ENCODE measurements around the gene SORT1. TPM values are rescaled to one million over a fixed set of nuclear protein-coding genes. Genes with fewer than 3 reads are reported as not detected.
A peak's percentile ranks its signal among the peaks of the same experiment; 100 is the strongest.
"Not testable (repeated sequence)": the region's sequence is repeated elsewhere in the genome, so short reads cannot be mapped to it uniquely, and the experiment has no call there.

The SORT1 gene
- total RNA-seq, 6 experiments from 2014 or later = 3.2 to 30.3 (median 13.7) TPM

DNA sequence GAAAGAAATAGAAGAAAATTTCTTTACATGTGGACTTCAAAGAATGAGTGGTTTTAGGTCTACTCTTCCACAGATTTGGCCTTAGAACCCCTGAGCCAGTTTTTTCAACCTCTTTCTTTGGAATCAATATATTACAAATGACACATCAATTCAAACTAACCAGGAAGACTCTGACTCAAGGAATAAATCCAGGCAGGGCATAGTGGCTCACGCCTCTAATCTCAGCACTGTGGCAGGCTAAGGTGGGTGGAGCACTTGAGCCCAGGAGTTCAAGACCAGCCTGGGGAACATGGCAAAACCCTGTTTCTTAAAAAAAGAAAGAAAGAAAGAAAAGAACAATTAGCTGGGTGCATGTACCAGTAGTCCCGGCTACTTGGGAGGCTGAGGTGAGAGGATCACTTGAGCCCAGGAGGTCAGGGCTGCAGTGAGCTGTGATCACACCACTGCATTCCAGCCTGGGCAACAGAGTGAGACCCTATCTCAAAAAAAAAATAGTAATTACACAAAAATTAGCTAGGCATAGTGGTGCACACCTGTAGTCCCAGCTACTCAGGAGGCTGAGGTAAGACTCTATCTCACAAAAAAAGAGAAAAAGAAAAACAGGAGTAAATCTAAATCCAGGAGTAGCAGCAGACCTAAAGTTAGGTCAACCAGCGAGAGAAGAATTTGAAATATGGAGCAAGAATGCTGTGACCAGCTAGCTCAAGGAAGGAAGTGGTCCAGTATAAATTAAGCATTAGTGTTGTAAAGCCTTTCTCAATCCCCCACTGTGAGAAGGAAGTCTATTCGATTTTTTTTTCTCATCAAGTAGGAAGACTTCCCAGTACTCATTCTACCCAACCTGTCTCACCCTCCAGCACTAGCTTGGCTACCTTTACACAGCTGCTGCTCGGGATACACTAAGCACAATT is 1.9 kb downstream of the SORT1 start:
- no peak for ATAC-seq
- TF ChIP-seq, protein P1, sequence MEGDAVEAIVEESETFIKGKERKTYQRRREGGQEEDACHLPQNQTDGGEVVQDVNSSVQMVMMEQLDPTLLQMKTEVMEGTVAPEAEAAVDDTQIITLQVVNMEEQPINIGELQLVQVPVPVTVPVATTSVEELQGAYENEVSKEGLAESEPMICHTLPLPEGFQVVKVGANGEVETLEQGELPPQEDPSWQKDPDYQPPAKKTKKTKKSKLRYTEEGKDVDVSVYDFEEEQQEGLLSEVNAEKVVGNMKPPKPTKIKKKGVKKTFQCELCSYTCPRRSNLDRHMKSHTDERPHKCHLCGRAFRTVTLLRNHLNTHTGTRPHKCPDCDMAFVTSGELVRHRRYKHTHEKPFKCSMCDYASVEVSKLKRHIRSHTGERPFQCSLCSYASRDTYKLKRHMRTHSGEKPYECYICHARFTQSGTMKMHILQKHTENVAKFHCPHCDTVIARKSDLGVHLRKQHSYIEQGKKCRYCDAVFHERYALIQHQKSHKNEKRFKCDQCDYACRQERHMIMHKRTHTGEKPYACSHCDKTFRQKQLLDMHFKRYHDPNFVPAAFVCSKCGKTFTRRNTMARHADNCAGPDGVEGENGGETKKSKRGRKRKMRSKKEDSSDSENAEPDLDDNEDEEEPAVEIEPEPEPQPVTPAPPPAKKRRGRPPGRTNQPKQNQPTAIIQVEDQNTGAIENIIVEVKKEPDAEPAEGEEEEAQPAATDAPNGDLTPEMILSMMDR (IDR thresholded peaks at IDR 0.05) = no peak
- no peak for TF ChIP-seq POLR2A (IDR thresholded peaks at IDR 0.05)
- no peaks in the 10 kb centered on the region for H3K36me3 ChIP-seq
- WGBS (ENCODE audit: insufficient coverage, low coverage, low lambda C conversion rate, missing lambda C conversion rate) = 55% methylated on average over 5 of the region's 5 CpGs
- peak overlapping the region in 1 of 3 donors; percentile 62 for H3K4me3 ChIP-seq
- H3K4me1 ChIP-seq = peaks cover 0 to 47% (median 6%) of the 10 kb centered on the region in 4 donors
- peak overlapping the region in 2 of 3 donors; percentile 5 to 59 for H3K27ac ChIP-seq
- no peak for DNase-seq
- no peaks in the 10 kb centered on the region for H3K9me3 ChIP-seq
- H3K27me3 ChIP-seq = no peaks in the 10 kb centered on the region
- intact Hi-C loops (cut with DNase I) = loop anchor here in 1 of 2 donors (5.0 kb wide), 1 partner anchor 134 kb away; no protein-coding TSS in a partner anchor

DNA sequence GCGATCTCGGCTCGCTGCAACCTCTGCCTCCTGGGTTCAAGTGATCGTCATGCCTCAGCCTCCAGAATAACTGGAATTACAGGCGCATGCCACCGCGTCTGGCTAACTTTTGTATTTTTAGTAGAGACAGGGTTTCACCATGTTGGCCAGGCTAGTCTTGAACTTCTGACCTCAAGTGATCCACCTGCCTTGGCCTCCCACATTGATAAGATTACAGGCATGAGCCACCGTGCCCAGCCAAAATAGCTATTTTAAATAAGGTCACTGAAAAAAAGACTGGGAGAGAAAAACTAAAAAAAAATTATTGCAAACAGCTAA is 2.5 kb downstream of the SORT1 start:
- DNase-seq, ATAC-seq, H3K4me3 ChIP-seq, H3K9me3 ChIP-seq, H3K27me3 ChIP-seq, H3K36me3 ChIP-seq: not testable (repeated sequence)
- peak overlapping the region in 1 of 3 donors; percentile 73 for H3K27ac ChIP-seq
- peaks cover 0 to 47% (median 6%) of the 10 kb centered on the region in 4 donors for H3K4me1 ChIP-seq
- intact Hi-C loops (cut with DNase I) = loop anchor here in 1 of 2 donors (5.0 kb wide), 1 partner anchor 133 kb away; no protein-coding TSS in a partner anchor
- 41% methylated on average over 8 of the region's 8 CpGs for WGBS (ENCODE audit: insufficient coverage, low coverage, low lambda C conversion rate, missing lambda C conversion rate)

DNA sequence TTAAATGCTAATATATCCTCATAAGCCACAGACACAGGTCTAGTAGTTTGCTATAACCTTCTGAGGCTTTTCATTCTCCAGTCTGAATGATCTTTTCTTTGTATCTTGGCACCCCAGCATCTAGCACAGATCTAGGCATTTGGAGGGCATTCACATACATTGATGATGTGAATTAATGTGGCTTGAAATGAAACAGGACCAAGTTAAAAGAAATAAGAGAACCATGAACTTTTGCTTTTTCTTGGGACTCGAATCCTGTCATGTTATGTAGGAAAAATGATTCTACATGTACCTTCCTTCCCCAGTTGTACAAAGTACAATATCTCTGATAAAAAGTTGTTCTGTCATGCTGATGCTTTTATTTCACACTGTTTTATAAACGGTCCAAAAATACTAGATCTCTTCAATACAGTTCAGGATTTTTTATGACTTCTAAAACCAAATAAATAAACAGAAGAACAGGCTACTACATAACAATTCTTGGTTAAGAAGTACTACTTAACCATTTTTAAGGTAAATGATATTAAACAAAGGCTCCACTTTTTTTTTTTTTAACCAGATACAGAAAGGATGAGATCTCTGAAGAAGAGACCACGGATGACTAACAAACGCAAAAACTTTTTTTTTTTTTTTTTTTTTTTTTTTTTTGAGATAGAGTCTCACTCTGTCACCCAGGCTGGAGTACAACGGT is 3.0 kb downstream of the SORT1 start:
- Histone ChIP-seq H3K4me1 (peaks cover 0 to 47% (median 6%) of the 10 kb centered on the region in 4 donors), H3K27me3 (no peaks in the 10 kb centered on the region), H3K9me3 (no peaks in the 10 kb centered on the region), H3K4me3 (no peak overlapping the region), H3K36me3 (no peaks in the 10 kb centered on the region), H3K27ac (peak overlapping the region in 1 of 3 donors; percentile 73)
- intact Hi-C loops (cut with DNase I) = loop anchor here in 1 of 2 donors (5.0 kb wide), 1 partner anchor 132 kb away; no protein-coding TSS in a partner anchor
- no peak for TF ChIP-seq POLR2A (IDR thresholded peaks at IDR 0.05)
- TF ChIP-seq, protein P1 (IDR thresholded peaks at IDR 0.05) = no peak
- DNase-seq (no peak), ATAC-seq (no peak)
- WGBS (ENCODE audit: insufficient coverage, low coverage, low lambda C conversion rate, missing lambda C conversion rate) = 57% methylated on average over 5 of the region's 5 CpGs

DNA sequence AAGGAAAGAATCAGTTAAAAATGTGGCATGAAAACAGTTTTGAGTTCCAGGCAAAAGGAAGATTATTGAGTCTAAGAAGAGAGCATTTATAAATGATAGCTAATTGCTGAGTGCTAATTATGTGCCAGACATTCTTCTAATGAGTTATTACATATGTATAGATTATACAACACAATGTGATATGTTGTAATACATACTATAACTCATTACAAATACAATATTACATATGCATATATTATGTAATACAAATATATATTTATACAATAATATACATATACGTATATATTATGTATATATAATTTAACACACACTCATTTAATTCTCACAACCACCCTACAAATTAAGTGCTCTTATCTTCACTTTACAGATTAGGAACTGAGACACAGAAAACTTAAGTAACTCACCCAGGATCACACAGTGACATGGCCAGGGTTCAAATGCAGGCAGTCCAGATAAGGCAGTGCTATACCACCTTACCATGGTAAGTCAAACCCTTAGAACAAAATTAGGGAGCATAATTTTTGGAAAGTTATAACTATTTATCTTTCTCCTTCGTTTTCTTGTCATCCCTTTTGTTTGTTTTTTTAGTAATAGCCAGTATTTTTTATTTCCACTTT is 4.0 kb downstream of the SORT1 start:
- intact Hi-C loops (cut with DNase I) = no loop called here
- WGBS (ENCODE audit: insufficient coverage, low coverage, low lambda C conversion rate, missing lambda C conversion rate) = 35% methylated on average over 2 of the region's 2 CpGs
- Histone ChIP-seq H3K27me3 (no peaks in the 10 kb centered on the region), H3K9me3 (no peaks in the 10 kb centered on the region), H3K4me1 (peaks cover 0 to 47% (median 6%) of the 10 kb centered on the region in 4 donors), H3K27ac (peak overlapping the region; percentile 33 to 73 (median 48)), H3K4me3 (no peak overlapping the region), H3K36me3 (no peaks in the 10 kb centered on the region)
- ATAC-seq = no peak
- no peak for TF ChIP-seq POLR2A (IDR thresholded peaks at IDR 0.05)
- TF ChIP-seq, protein P1 (IDR thresholded peaks at IDR 0.05) = no peak
- no peak for DNase-seq
